HepG2 (cell line): ENCODE results near the gene FBXW5. TPM values are rescaled to one million over a fixed set of nuclear protein-coding genes. Genes with fewer than 3 reads are reported as not detected.

Experiments
- ATAC-seq: fragments of 200-7000 bp; cut with Tn5 transposase; 3 replicates; pipeline ENCODE4 v1.9.1; 2020; ENCODE audit warnings: mild to moderate bottlenecking, moderate library complexity
- BruUV-seq: library from RNA; stranded (reverse); fragments of 400-500 nt; replicated peaks from 2 replicates; lab custom pipeline; 2021; lab: Mats Ljungman, UMichigan
- CTCF ChIA-PET: fragments of 300-600 bp; formaldehyde crosslinking; extraction: SDS; loops from one replicate; lab custom pipeline; 2021; ENCODE audit warnings: low total read pairs, inconsistent platforms, low intra/inter-chr PET ratio; lab: Yijun Ruan, JAX
- POLR2A ChIA-PET: fragments of 350-600 bp; sonication (Branson Sonifier 250); formaldehyde crosslinking; loops from one replicate; lab custom pipeline; 2020; ENCODE audit warnings: antibody characterized with exemption, inconsistent platforms; lab: Yijun Ruan, JAX
- DNase-seq: peaks from one replicate; pipeline ENCODE4 v3.0.0-alpha.2; 2015; ENCODE audit warnings: low spot score
- FAIRE-seq: peaks from 3 replicates; lab custom pipeline; 2011; peaks lifted over from hg19 to GRCh38; lab: Jason Lieb, UNC
- H2AFZ ChIP-seq: one replicate; pipeline ENCODE4 v1.6.1; 2011; ENCODE audit warnings: low read length, inconsistent platforms
- H3K27ac ChIP-seq: fragments of 300-600 bp; 3 replicates; pipeline ENCODE4 v1.8.0; 2011; ENCODE audit warnings: mixed run types, mild to moderate bottlenecking, mixed read lengths, low read length, inconsistent platforms; ENCODE audit not compliant: insufficient read depth; ENCODE audit errors: extremely low read length
- H3K27me3 ChIP-seq, 2 experiments: fragments of 200-600 bp in 1 of 2; 2 replicates in 1 of 2; 3 replicates in 1 of 2; pipeline versions ENCODE4 v1.6.0 to v1.8.0; 2011; ENCODE audit warnings: low read length in 2 of 2, mild to moderate bottlenecking in 2 of 2, moderate library complexity in 2 of 2, inconsistent platforms in 1 of 2; ENCODE audit not compliant: insufficient read depth in 2 of 2, control insufficient read depth in 1 of 2
- H3K36me3 ChIP-seq, 2 experiments: fragments of 200-600 bp in 1 of 2; replicated peaks in 1 of 2; 2 replicates in 1 of 2; 3 replicates in 1 of 2; pipeline versions ENCODE4 v1.5.1 to v1.8.0; 2011; ENCODE audit warnings: low read length in 2 of 2, inconsistent platforms in 1 of 2; ENCODE audit not compliant: insufficient read depth in 2 of 2, control insufficient read depth in 1 of 2
- H3K4me1 ChIP-seq: 2 replicates; pipeline ENCODE4 v1.5.1; 2012; ENCODE audit warnings: low read length, inconsistent platforms; ENCODE audit not compliant: insufficient read depth
- H3K4me2 ChIP-seq: 2 replicates; pipeline ENCODE4 v1.6.0; 2011; ENCODE audit warnings: low read depth, low read length, inconsistent platforms
- H3K4me3 ChIP-seq, 3 experiments: fragments of 200-600 bp in 1 of 3; sonication (generic), shearing (Covaris generic) in 1 of 3; replicated peaks in 1 of 3; 2 replicates each; pipeline ENCODE4 v1.5.1; 2011 to 2016; ENCODE audit warnings: low read length in 3 of 3, inconsistent platforms in 2 of 3, low read depth in 2 of 3, mild to moderate bottlenecking in 2 of 3, control low read depth in 1 of 3, mixed read lengths in 1 of 3; ENCODE audit not compliant: insufficient read depth in 1 of 3
- H3K79me2 ChIP-seq: one replicate; pipeline ENCODE4 v1.6.1; 2011; ENCODE audit warnings: low read length, inconsistent platforms; ENCODE audit not compliant: insufficient read depth
- H3K9ac ChIP-seq: 2 replicates; pipeline ENCODE4 v1.6.0; 2011; ENCODE audit warnings: mild to moderate bottlenecking, low read depth, low read length, inconsistent platforms; ENCODE audit not compliant: insufficient read depth
- H3K9me3 ChIP-seq: 2 replicates; pipeline ENCODE4 v1.5.1; 2012; ENCODE audit warnings: mild to moderate bottlenecking, low read length
- H4K20me1 ChIP-seq: 2 replicates; pipeline ENCODE4 v1.6.0; 2011; ENCODE audit warnings: inconsistent platforms, mild to moderate bottlenecking, low read length, moderate library complexity; ENCODE audit not compliant: insufficient read depth
- DPF2 ChIP-seq: sonication (generic); formaldehyde crosslinking; IDR thresholded peaks from 2 replicates; pipeline ENCODE4 v1.4.0; 2020; ENCODE audit warnings: mild to moderate bottlenecking, low read depth, missing genetic modification reagents, borderline replicate concordance
- ESRRA ChIP-seq: sonication (generic); formaldehyde crosslinking; IDR thresholded peaks from 2 replicates; pipeline ENCODE4 v1.5.1; 2020; ENCODE audit warnings: mild to moderate bottlenecking, low read depth, missing genetic modification reagents
- NBN ChIP-seq: fragments of 450-650 bp; conservative IDR thresholded peaks from 2 replicates; pipeline ENCODE4 v1.6.1; 2017
- SP1 ChIP-seq, 2 experiments: fragments of 450-650 bp in 1 of 2; sonication (generic) in 1 of 2; formaldehyde crosslinking in 1 of 2; IDR thresholded peaks; 2 replicates each; pipeline versions ENCODE4 v1.4.0 to v1.6.1; 2016 to 2020; ENCODE audit warnings: missing genetic modification reagents in 1 of 2
- TARDBP ChIP-seq: sonication (generic); formaldehyde crosslinking; IDR thresholded peaks from 2 replicates; pipeline ENCODE4 v1.8.0; 2022; ENCODE audit warnings: mild to moderate bottlenecking, missing genetic modification reagents
- ZBTB25 ChIP-seq: IDR thresholded peaks from 2 replicates; pipeline ENCODE4 v1.6.1; 2018; ENCODE audit warnings: missing genetic modification reagents
- ZBTB7A ChIP-seq: sonication (generic); formaldehyde crosslinking; IDR thresholded peaks from 2 replicates; pipeline ENCODE4 v1.8.0; 2022; ENCODE audit warnings: mild to moderate bottlenecking, missing genetic modification reagents
- ZFY ChIP-seq: sonication (generic); formaldehyde crosslinking; IDR thresholded peaks from 2 replicates; pipeline ENCODE4 v1.4.0; 2020; ENCODE audit warnings: missing genetic modification reagents
- ZNF33B ChIP-seq: sonication (generic); formaldehyde crosslinking; IDR thresholded peaks from 2 replicates; pipeline ENCODE4 v1.5.1; 2020; ENCODE audit warnings: mild to moderate bottlenecking, missing genetic modification reagents
- ZNF879 ChIP-seq: sonication (generic); formaldehyde crosslinking; IDR thresholded peaks from 2 replicates; pipeline ENCODE4 v1.8.1; 2023; ENCODE audit warnings: missing genetic modification reagents
- ZNF883 ChIP-seq: sonication (generic); formaldehyde crosslinking; IDR thresholded peaks from 2 replicates; pipeline ENCODE4 v1.5.1; 2020; ENCODE audit warnings: mild to moderate bottlenecking, missing genetic modification reagents; ENCODE audit errors: not compliant biosample characterization
- ZSCAN12 ChIP-seq: sonication (generic); formaldehyde crosslinking; IDR thresholded peaks from 2 replicates; pipeline ENCODE4 v1.9.0; 2021; ENCODE audit warnings: mild to moderate bottlenecking, missing genetic modification reagents
- ZSCAN29 ChIP-seq: sonication (generic); formaldehyde crosslinking; conservative IDR thresholded peaks from 2 replicates; pipeline ENCODE4 v1.4.0; 2020; ENCODE audit warnings: mild to moderate bottlenecking, missing genetic modification reagents
- WGBS: methylation state at CpG from one replicate; pipeline ENCODE4 v1.1.6; 2017; ENCODE audit warnings: low lambda C conversion rate; 5-methylcytosine and 5-hydroxymethylcytosine counted together
- in situ Hi-C: cut with HindIII; loops from 2 replicates; pipeline ENCODE4 v1.10.0; 2017; ENCODE audit warnings: low pct_unique_long_range_greater_than_20kb; ENCODE audit not compliant: extremely low pct_ligation_motif_present
- intact Hi-C: fragments of 100-400 bp; cut with micrococcal nuclease; formaldehyde crosslinking; loops from one replicate; pipeline ENCODE4 v1.10.0; 2022; ENCODE audit not compliant: unreplicated experiment
- polyA plus RNA-seq, 8 experiments: library from polyadenylated mRNA; depleted of rRNA in 3 of 8; stranded (reverse) in 7 of 8; unstranded in 1 of 8; fragments of >200 nt; fragmentation: Illumina TruSeq in 4 of 8; extraction: Trizol in 4 of 8; gene quantifications; 2 replicates each; pipeline versions ENCODE4 v1.2.1 to v1.2.3, GENCODE V29; 2011 to 2016; ENCODE audit warnings: low read depth in 4 of 8, missing spikeins in 1 of 8, mixed read lengths in 1 of 8; ENCODE audit not compliant: insufficient read depth in 1 of 8
- total RNA-seq, 5 experiments: library from RNA; depleted of rRNA; stranded (reverse); fragments of >200 nt; fragmentation: Illumina TruSeq; extraction: Trizol; gene quantifications; 2 replicates each; pipeline ENCODE4 v1.2.3, GENCODE V29; 2016; ENCODE audit warnings: low read depth in 1 of 5

The FBXW5 gene
- total and polyA plus RNA-seq, 2 of the 13 experiments (the other 11 are each of a cell fraction or from before 2014, with no cell fraction given), result 52.0 to 60.4 TPM

GRCh38 chr9:136957901-136958300, 13.4 kb upstream of the FBXW5 start:
- H3K36me3 ChIP-seq, result no peaks in the 10 kb centered on the region
- ChIA-PET POLR2A (no interaction called here), CTCF (no interaction called here)
- no TSS peak for BruUV-seq
- DNase-seq (no peak), FAIRE-seq (no peak), ATAC-seq (no peak)
- intact Hi-C loops (no loop called here), in situ Hi-C loops (no loop called here)
- H2AFZ ChIP-seq, result no peak overlapping the region
- no peak overlapping the region for H3K4me3 ChIP-seq
- TF ChIP-seq NBN, result no peak
- no peak for TF ChIP-seq ZSCAN29 (CRISPR knock-in tag)
- no peak for TF ChIP-seq SP1 (IDR thresholded peaks at IDR 0.05)
- TF ChIP-seq SP1 (CRISPR knock-in tag; IDR thresholded peaks at IDR 0.05), result no peak
- TF ChIP-seq TARDBP (CRISPR knock-in tag), result peak; percentile 19; the same call in 1 of the 2 replicates
- TF ChIP-seq DPF2 (CRISPR knock-in tag), result no peak
- TF ChIP-seq ZNF883, result no peak
- TF ChIP-seq ESRRA (CRISPR knock-in tag), result no peak
- no peak for TF ChIP-seq ZFY (CRISPR knock-in tag)
- H3K27ac ChIP-seq, result no peak overlapping the region
- no peaks in the 10 kb centered on the region for H3K4me1 ChIP-seq
- no peaks in the 10 kb centered on the region for H4K20me1 ChIP-seq
- 74% methylated on average over 6 of the region's 6 CpGs for WGBS
- H3K27me3 ChIP-seq, result peaks cover 12 to 30% of the 10 kb centered on the region in 2 experiments
- no peaks in the 10 kb centered on the region for H3K9me3 ChIP-seq
- no peaks in the 10 kb centered on the region for H3K79me2 ChIP-seq
- no peak overlapping the region for H3K9ac ChIP-seq
- H3K4me2 ChIP-seq, result no peak overlapping the region

- no TSS peak for BruUV-seq
- no peaks in the 10 kb centered on the region for H4K20me1 ChIP-seq
- H3K27me3 ChIP-seq, result peaks cover 11 to 26% of the 10 kb centered on the region in 2 experiments
- no peak overlapping the region for H3K27ac ChIP-seq
- ATAC-seq, result no peak
- ChIA-PET CTCF (no interaction called here), POLR2A (no interaction called here)
- FAIRE-seq, result no peak
- 88% methylated on average over 1 of the region's 1 CpG for WGBS
- DNase-seq, result no peak
- H3K4me1 ChIP-seq, result no peaks in the 10 kb centered on the region
- H3K36me3 ChIP-seq, result no peaks in the 10 kb centered on the region
- in situ Hi-C loops, result no loop called here
- TF ChIP-seq ZNF33B (CRISPR knock-in tag) (no peak), ZSCAN12 (no peak), ZBTB7A (no peak), ZBTB25 (no peak), ZNF879 (CRISPR knock-in tag) (no peak)
- H2AFZ ChIP-seq, result no peak overlapping the region
- intact Hi-C loops, result no loop called here
- no peak overlapping the region for H3K9ac ChIP-seq
- no peak overlapping the region for H3K4me2 ChIP-seq
- no peaks in the 10 kb centered on the region for H3K9me3 ChIP-seq
- H3K4me3 ChIP-seq, result no peak overlapping the region
- H3K79me2 ChIP-seq, result no peaks in the 10 kb centered on the region
Measured at GRCh38 chr9:136957461-136957860, 12.9 kb upstream of the FBXW5 start.
